AG04450 (cell line): ENCODE results near the gene GSK3A. TPM values are rescaled to one million over a fixed set of nuclear protein-coding genes. Genes with fewer than 3 reads are reported as not detected.
A peak's percentile ranks its signal among the peaks of the same experiment; 100 is the strongest.

Experiments
- CTCF ChIA-PET: fragments of 300-600, 350-600 bp; formaldehyde crosslinking; extraction: SDS; loops from one replicate; lab custom pipeline; 2022; ENCODE audit warnings: antibody characterized with exemption, inconsistent platforms; lab: Charles Lee
- POLR2A ChIA-PET: fragments of 350-600 bp; formaldehyde crosslinking; extraction: SDS; loops from one replicate; lab custom pipeline; 2021; ENCODE audit warnings: antibody characterized with exemption, inconsistent platforms; lab: Yijun Ruan, JAX
- DNase-seq: peaks from one replicate; pipeline ENCODE4 v3.0.0-alpha.2; 2011; ENCODE audit warnings: low read depth, low spot score
- H3K27ac ChIP-seq: one replicate; pipeline ENCODE4 v1.5.1; 2012; ENCODE audit warnings: low read depth, low read length, control low read depth
- H3K27me3 ChIP-seq: one replicate; pipeline ENCODE4 v1.6.0; 2012; ENCODE audit warnings: low read length; ENCODE audit not compliant: control insufficient read depth, insufficient read depth
- H3K4me3 ChIP-seq: 2 replicates; pipeline ENCODE4 v1.5.1; 2011; ENCODE audit warnings: mild to moderate bottlenecking, low read depth, low read length, control low read depth
- H3K9me3 ChIP-seq: 2 replicates; pipeline ENCODE4 v1.5.1; 2012; ENCODE audit warnings: low read length; ENCODE audit not compliant: control insufficient read depth, insufficient read depth
- polyA plus RNA-seq: library from polyadenylated mRNA; depleted of rRNA; stranded (reverse); fragments of >200 nt; gene quantifications from 2 replicates; pipeline ENCODE4 v1.2.3, GENCODE V29; 2011
- TF ChIP-seq, protein P1 (sequence below): IDR thresholded peaks from 2 replicates; pipeline ENCODE4 v1.5.1; 2011; ENCODE audit warnings: low read depth, low read length, control low read depth, inconsistent platforms

The GSK3A gene
- polyA plus RNA-seq, 1 experiment = 20.1 TPM

DNA sequence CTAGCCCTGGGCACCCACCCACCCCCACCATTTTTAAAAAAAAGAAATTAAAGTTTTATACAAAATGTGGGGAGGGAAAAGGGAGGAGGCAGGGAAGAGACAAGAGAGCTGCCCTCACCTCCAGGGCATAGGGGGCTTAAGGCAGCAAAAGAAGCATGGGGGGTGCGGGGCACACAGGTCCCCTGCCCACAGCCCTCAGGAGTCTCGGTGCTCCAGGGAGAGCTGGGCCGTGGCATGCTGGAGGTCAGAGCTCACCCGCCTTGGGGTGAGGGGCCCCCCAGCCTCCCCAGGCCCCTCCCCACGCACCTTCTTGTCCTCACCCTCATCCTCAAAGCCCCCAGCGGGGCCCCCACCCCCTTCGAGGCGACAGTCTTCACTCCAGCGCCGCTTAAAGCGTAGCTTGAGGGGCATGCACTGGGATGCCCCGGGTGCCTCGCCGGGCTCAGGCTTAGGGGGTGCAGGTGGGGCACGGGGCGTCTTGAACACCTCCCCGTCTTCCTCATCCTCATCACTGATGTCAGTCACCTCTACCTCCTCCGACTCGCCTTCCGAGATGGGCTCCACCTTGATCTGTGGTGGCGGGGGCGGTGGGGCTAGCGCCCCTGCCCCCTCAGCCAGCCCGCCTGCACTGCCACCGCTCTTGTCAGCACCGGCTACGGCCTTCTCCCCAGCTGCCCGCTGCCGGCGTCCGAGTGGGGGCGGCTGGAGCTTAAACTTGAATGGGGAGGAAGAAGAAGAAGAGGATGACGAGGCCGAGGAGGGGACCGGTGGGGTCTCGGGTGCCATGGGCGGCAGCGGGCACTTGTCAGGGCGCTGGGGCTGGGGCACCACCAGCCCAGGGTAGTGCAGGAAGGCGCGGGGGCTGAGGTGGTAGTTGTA, 6.1 kb upstream of the GSK3A start:
- Histone ChIP-seq H3K4me3 (no peak overlapping the region), H3K9me3 (no peaks in the 10 kb centered on the region; the same call in 1 of the 2 replicates), H3K27ac (no peak overlapping the region), H3K27me3 (no peaks in the 10 kb centered on the region)
- TF ChIP-seq, protein P1, sequence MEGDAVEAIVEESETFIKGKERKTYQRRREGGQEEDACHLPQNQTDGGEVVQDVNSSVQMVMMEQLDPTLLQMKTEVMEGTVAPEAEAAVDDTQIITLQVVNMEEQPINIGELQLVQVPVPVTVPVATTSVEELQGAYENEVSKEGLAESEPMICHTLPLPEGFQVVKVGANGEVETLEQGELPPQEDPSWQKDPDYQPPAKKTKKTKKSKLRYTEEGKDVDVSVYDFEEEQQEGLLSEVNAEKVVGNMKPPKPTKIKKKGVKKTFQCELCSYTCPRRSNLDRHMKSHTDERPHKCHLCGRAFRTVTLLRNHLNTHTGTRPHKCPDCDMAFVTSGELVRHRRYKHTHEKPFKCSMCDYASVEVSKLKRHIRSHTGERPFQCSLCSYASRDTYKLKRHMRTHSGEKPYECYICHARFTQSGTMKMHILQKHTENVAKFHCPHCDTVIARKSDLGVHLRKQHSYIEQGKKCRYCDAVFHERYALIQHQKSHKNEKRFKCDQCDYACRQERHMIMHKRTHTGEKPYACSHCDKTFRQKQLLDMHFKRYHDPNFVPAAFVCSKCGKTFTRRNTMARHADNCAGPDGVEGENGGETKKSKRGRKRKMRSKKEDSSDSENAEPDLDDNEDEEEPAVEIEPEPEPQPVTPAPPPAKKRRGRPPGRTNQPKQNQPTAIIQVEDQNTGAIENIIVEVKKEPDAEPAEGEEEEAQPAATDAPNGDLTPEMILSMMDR = no peak
- DNase-seq = no peak
- POLR2A ChIA-PET = interaction anchor here (0.8 to 2.9 kb wide), 2 partner anchors 31 to 33 kb away, joined by 3 to 8 read pairs; no protein-coding TSS in a partner anchor
- CTCF ChIA-PET = interaction anchor here (8.4 kb wide), 1 partner anchor 30 kb away, joined by 118 read pairs; no protein-coding TSS in a partner anchor

DNA sequence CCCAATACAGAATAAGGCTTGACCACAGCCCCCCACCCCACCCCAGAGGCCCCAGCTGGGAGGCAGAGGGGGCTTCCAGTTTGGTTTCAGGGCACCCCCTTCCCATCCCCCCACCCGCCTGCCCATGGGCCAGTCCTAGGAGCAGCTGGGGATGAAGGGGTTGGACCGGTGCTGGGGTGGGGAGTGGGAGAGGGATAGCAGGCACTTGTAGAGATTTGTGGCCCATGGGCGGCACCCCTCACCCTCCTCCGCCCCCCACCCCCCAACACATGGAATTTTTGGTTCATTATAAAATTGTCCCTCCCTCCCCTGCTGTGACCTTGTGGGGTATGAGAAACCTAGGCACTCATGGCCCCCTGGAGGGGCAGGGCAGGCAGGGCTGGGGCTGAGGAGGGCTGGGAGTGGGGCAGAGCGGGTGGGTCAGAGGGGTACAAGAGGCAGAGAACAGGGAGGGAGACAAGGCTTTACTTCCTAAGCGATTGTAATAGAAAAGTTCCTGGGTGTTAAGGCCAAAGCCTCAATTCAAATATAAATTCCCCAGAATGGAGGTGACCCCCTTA, 5.3 kb upstream of the GSK3A start:
- Histone ChIP-seq H3K9me3 (no peaks in the 10 kb centered on the region), H3K27me3 (no peaks in the 10 kb centered on the region), H3K27ac (peak overlapping the region; percentile 77), H3K4me3 (no peak overlapping the region)
- ChIA-PET CTCF (interaction anchor here (1.3 to 8.4 kb wide), 5 partner anchors 31 to 193 kb away, joined by 4 to 118 read pairs (median 15); no protein-coding TSS in a partner anchor), POLR2A (interaction anchor here (0.9 to 2.3 kb wide), 4 partner anchors 22 to 55 kb away, joined by 3 to 10 read pairs (median 4); partner anchors contain the start of genes CIC and PAFAH1B3)
- TF ChIP-seq, protein P1 = no peak
- DNase-seq = no peak

DNA sequence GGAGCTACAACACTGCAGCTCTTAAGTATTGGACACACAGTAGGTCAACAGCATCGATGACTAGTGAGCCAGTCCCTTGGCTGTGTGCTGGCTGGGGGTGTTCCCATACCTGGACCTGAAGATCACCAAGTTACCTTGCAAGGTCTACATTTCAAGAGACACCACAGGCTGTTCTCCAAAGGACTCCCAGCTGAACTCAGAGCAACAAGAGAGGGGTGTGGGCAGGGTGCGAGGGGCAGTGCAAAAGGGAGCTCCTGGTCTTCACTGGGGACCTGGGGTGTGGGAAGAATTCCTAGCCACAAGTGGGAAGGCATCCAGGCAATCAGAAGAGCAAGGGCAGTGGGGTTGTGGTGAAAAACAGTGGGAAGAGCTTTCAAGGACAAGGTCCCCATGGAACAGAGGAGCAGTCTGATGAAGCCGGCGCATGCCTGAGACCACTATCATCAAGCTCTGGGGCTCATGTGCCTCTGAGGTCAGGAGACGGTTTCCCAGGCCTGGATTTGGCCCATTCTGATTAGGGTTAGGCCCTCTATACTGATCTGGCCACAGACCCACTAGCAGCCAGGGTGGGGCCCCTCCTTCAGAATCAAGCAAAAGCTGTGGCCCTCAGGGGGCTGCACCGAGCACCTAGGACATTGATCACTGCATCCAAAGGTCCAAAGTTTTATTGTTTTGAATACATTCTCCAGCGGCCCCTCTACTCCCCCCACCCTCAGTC, 4.7 kb upstream of the GSK3A start:
- Histone ChIP-seq H3K27me3 (no peaks in the 10 kb centered on the region), H3K9me3 (no peaks in the 10 kb centered on the region), H3K27ac (peak overlapping the region; percentile 77), H3K4me3 (no peak overlapping the region)
- CTCF ChIA-PET = interaction anchor here (0.7 to 8.4 kb wide), 11 partner anchors 27 to 193 kb away, joined by 3 to 118 read pairs (median 4); no protein-coding TSS in a partner anchor
- no peak for DNase-seq
- POLR2A ChIA-PET = interaction anchor here (0.6 to 2.3 kb wide), 8 partner anchors 9 to 100 kb away, joined by 3 to 10 read pairs (median 4); partner anchors contain the start of genes CIC and PAFAH1B3
- TF ChIP-seq, protein P1 = no peak

DNA sequence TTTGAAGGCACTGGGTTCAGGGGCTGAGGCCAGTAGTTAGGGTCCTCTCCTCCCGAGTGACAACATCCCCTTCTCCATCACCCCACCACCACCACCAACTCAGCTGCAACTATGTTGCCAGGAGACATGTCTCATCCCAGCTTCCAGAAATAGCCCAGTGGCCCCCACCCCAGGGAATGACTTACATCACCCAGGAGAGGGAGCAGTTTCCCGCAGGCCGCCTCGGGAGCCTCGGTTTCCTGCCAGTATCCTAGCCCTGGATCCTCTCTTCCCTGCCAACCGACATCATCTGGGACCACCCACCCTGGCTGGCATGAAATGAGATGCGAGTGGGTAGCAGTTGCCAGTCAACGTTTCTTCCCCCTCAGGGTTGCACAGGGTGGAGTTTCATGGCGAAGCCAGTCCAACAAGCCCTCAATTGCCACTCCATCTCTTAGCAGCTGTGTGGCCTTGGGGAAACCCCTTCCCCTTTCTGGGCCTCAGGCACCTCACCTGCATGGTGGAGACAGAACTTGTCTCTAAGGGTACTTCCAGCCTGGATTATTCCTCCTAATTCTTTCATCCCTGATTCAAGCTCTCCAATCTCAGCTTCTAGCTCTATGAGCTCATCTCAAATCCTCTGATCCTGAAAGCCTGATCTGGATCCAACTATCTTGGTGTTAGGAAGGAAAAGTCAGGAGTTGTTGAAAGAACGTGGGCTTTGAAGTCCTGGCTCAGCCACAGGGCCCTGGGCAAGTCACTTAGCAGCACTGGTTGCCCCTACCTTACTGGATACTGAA, 3.9 kb upstream of the GSK3A start:
- peak overlapping the region; percentile 77 for H3K27ac ChIP-seq
- H3K9me3 ChIP-seq = no peaks in the 10 kb centered on the region
- H3K27me3 ChIP-seq = no peaks in the 10 kb centered on the region
- ChIA-PET POLR2A (interaction anchor here (0.6 to 2.3 kb wide), 9 partner anchors 10 to 101 kb away, joined by 3 to 10 read pairs (median 4); partner anchors contain the start of genes CIC and PAFAH1B3), CTCF (interaction anchor here (0.5 to 8.4 kb wide), 19 partner anchors 26 to 194 kb away, joined by 3 to 118 read pairs (median 4); partner anchors contain the start of gene ZNF526)
- no peak overlapping the region for H3K4me3 ChIP-seq
- DNase-seq = peak; percentile 59
- TF ChIP-seq, protein P1 = peak; percentile 80
